Measurements from ENCODE around the gene RCN1.
"Not testable (repeated sequence)": the region's sequence is repeated elsewhere in the genome, so short reads cannot be mapped to it uniquely, and the experiment has no call there.

The RCN1 gene

GRCh38 chr11:32090545-32091370 lies at the start of gene RCN1:
Gene RCN1 (plus strand): TSS chr11:32091074. CDS start chr11:32091197, 123 bp downstream.
- DNase-seq, result no peak

- no peak for DNase-seq
Observed at GRCh38 chr11:32043737-32044136, 47.1 kb upstream of the RCN1 start.

GRCh38 chr11:32044158-32044863 lies 46.6 kb upstream of the RCN1 start:
- DNase-seq, result no peak

- DNase-seq, result no peak
Observed at GRCh38 chr11:32045456-32045855, 45.4 kb upstream of the RCN1 start.

DNA sequence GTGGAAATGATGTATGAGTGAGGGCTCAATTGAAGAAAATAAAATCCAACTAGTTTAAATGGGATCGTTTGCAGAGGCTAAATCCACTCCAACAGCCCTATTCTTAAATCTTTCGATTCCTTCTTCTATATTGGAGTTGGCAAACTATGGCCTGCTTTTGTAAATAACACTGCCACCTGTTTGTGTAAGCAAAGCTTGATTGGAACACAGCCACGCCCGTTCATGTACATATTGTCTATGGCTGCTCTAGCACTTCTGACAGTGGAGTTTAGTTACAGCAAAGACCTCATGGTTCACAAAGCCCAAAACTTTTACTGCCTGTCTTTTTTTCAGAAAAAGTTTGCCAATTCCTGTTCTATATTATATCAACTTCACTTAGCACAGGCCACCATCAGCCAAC lies 40.6 kb upstream of the RCN1 start:
- no peak for DNase-seq

GRCh38 chr11:32052215-32052614 lies 38.7 kb upstream of the RCN1 start:
- DNase-seq, result peak; percentile 37

DNA sequence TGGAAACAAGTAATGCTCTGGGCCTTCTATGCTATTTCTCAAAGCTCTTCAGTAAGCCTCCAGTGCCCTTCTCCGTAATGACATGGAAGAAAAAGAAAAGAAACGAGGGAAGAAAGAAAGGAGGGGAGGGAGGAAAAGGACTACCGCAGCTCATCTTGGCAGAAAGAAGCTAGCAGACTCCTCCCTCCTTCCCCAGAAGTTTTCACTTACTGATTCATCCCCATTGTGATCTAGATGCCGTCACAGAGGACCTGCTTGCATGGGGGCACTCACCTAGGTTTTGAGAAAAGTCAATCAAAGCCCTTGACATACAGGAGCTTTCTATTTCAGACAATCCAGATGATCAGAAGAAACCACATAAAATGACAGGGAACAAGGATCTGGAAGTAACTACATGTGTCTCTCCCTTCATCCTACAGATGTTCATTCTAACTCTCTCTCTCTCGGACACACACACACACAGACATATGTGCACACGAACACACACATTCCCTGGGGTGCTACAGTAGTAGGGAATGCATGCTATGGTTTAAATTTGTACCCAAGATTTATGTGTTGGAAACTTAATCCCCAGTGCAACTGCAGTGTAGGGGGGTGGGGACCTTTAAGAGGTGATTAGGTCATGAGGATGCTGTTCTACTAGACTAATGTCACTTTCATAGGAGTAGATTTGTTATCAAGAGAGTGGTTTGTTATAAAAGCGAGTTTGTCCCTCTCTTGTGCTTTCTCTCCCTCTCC lies 37.6 kb upstream of the RCN1 start:
- no peak for DNase-seq

GRCh38 chr11:32055861-32056260 lies 35.0 kb upstream of the RCN1 start:
- no peak for DNase-seq

DNA sequence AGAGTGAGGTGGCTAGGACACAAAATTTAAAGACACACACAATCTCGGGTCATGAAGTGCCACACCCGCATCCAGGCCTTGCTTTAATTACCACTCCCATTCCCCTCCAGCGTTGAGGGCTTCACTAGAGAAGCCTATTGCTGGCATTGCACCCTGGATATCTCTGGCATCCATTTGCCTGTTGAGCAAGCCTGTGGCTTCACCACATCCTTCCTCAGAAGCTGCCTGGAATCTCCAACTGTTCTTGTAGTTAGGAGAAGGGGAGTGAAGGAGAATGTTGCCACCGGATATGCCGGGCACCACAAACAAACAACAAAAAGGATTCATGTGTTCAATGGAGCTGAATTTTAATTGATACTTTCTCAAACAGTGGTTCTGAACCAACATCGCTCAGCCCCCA lies 34.4 kb upstream of the RCN1 start:
- DNase-seq, result no peak

- no peak for DNase-seq
Observed at GRCh38 chr11:32059686-32060462, 31.0 kb upstream of the RCN1 start.

DNA sequence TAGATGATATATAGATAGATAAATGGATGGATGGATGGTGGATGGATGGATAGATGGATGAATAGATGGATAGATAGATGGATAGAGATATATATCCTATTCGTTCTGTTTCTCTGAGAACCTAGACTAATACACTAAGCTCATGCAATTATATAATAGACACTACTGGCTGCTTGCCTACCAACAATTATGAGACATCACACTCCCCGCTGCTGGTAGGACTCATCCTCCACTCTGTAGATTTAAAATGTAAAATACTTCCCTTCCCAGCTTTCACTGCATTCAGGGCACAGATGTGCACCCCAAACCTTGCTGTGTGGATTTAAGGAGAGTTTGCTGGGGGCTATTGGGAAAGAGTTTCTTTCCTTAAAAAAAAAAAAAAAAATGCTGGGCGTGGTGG lies 28.3 kb upstream of the RCN1 start:
- DNase-seq, result no peak

- not testable (repeated sequence) for DNase-seq
Observed at GRCh38 chr11:32063031-32063430, 27.8 kb upstream of the RCN1 start.

DNA sequence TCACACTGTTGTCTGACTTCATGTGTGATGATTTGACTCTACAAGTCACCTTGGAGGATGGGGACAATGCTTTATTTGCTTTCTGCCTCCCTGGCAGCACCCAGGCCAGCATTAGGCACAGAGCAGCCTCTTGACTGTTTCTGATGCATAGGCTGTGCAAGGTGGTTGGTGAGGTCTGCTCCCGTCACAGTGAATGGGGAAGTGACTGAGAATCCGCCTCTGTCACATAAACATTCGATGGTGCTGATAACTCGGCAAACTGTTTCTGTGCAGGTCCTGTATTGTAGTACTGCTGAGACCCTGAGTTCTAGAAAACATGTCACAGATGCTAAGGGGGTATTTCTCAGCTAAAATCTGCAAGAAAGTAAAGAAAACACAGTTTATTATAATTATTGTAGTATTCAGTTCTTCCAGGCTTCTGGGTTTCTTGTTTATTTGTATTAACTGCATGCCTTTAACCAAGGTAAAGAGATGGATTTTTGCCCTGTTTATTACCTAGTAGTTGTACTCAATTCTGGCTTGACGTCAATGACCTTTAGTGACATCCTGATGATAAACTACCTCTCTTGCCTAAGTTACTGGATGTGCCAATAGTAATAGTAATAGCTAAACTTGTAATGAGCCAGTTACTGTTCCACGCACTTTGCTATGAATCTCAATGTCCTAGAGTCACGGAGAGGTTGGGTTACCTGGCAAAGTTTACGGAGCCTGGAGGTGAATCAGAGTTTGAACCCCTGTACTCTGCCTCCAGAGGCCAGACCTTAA lies 24.8 kb upstream of the RCN1 start:
- DNase-seq, result no peak

- no peak for DNase-seq
Observed at GRCh38 chr11:32068134-32068870, 22.6 kb upstream of the RCN1 start.

DNA sequence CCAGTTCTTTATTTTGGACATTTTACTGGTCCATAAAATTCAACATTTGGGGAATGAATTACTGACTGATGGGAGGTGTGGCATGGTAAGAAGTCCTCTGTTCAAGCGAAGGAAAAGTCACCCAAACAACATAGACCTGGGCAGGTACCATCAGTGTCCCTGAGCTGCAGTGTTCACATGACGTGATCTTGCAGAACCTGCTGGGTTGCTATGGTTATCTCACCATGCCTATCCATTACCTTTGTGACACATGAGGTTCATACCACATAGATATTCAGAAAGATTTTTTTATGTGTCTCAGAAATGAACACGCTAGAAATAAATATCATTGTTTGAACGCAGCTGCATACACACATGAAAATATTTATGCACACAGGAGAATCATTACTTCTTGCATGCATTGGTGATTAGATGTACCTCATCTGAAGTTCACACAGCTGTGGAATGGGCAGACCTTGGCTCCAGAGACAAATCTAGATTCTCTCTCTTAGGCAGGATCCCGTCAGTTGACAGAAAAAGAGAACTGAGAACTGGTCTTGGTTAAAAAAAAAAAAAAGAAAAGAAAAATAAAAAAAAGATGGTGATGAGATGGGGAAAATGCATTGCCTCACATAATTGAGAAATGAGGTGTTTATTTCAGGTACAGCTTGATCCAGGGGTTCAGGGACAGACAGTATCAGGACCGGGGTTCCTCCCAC lies 21.4 kb upstream of the RCN1 start:
- DNase-seq, result no peak

- DNase-seq, result no peak
Observed at GRCh38 chr11:32070692-32071091, 20.2 kb upstream of the RCN1 start.

- DNase-seq, result no peak
Observed at GRCh38 chr11:32071811-32072210, 19.1 kb upstream of the RCN1 start.

GRCh38 chr11:32072872-32073643 lies 17.8 kb upstream of the RCN1 start:
- DNase-seq, result no peak

DNA sequence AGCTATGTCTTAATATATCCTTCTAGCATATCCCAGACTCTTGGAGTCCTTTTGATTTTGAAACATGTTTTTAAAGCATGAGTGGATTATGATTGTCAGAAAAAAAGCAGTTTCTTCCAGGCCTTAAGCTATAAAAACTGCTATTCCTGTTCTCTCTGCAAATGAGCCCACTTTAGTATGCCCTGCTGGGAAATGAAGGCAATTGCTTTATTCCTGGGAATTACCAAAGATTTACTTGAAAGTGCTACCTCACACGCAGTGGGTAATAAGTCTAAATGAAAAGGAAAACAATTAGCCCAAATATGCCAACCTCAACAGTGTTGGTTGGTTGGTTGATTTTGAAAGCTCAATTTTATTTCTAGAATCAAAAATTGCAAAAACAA lies 17.2 kb upstream of the RCN1 start:
- DNase-seq, result no peak

GRCh38 chr11:32079553-32079952 lies 11.3 kb upstream of the RCN1 start:
- no peak for DNase-seq

All from KG1 (cell line).